IMR-90 (cell line): Measurements from ENCODE around the gene DAAM2. TPM values are rescaled to one million over a fixed set of nuclear protein-coding genes. Genes with fewer than 3 reads are reported as not detected.

ENCODE experiments used
- ATAC-seq: fragments of 200-7000 bp; cut with Tn5 transposase; 2 replicates; pipeline ENCODE4 v1.9.1; 2020; ENCODE audit warnings: low read depth, mild to moderate bottlenecking, moderate library complexity
- BruUV-seq: library from RNA; stranded (reverse); fragments of 400-500 nt; replicated peaks from 2 replicates; lab custom pipeline; 2021; lab: Mats Ljungman, UMichigan
- CTCF ChIA-PET: fragments of 300-600 bp; formaldehyde crosslinking; extraction: SDS; loops from one replicate; lab custom pipeline; 2021; ENCODE audit warnings: antibody characterized with exemption; lab: Yijun Ruan, JAX
- POLR2A ChIA-PET: fragments of 300-600 bp; sonication (Branson Sonifier 250); formaldehyde crosslinking; loops from one replicate; lab custom pipeline; 2022; ENCODE audit warnings: antibody characterized with exemption; ENCODE audit not compliant: unreplicated experiment; lab: Charles Lee
- DNase-seq: peaks from one replicate; pipeline ENCODE4 v3.0.0; 2013
- H2AFZ ChIP-seq: replicated peaks from 2 replicates; pipeline ENCODE3; 2013; ENCODE audit warnings: low read length, mild to moderate bottlenecking; ENCODE audit not compliant: poor library complexity
- H2AK5ac ChIP-seq: 2 replicates; pipeline ENCODE4 v1.6.1; 2013; ENCODE audit warnings: low read depth, low read length, inconsistent platforms
- H2AK9ac ChIP-seq: replicated peaks from 2 replicates; pipeline ENCODE3; 2013; ENCODE audit warnings: mild to moderate bottlenecking, low read depth, low read length, moderate library complexity; ENCODE audit not compliant: poor library complexity
- H2BK120ac ChIP-seq: 2 replicates; pipeline ENCODE4 v1.6.1; 2013; ENCODE audit warnings: low read depth, low read length, inconsistent platforms
- H2BK15ac ChIP-seq: 3 replicates; pipeline ENCODE4 v1.6.1; 2013; ENCODE audit warnings: low read depth, low read length, inconsistent platforms
- H2BK20ac ChIP-seq: 2 replicates; pipeline ENCODE4 v1.6.1; 2013; ENCODE audit warnings: low read depth, mild to moderate bottlenecking, inconsistent platforms, low read length, moderate library complexity
- H2BK5ac ChIP-seq: 2 replicates; pipeline ENCODE4 v1.6.1; 2013; ENCODE audit warnings: mild to moderate bottlenecking, low read depth, low read length, inconsistent platforms; ENCODE audit not compliant: poor library complexity, severe bottlenecking
- H3K14ac ChIP-seq: replicated peaks from 2 replicates; pipeline ENCODE4 v1.6.1; 2013; ENCODE audit warnings: low read depth, low read length, inconsistent platforms
- H3K18ac ChIP-seq: 2 replicates; pipeline ENCODE4 v1.6.1; 2013; ENCODE audit warnings: low read depth, low read length, control low read depth
- H3K23ac ChIP-seq: 2 replicates; pipeline ENCODE4 v1.6.1; 2013; ENCODE audit warnings: low read depth, low read length, inconsistent platforms
- H3K27ac ChIP-seq: 2 replicates; pipeline ENCODE4 v1.5.1; 2013; ENCODE audit warnings: mild to moderate bottlenecking, control low read depth, low read length; ENCODE audit not compliant: insufficient read depth
- H3K27me3 ChIP-seq: 2 replicates; pipeline ENCODE4 v1.6.1; 2013; ENCODE audit warnings: low read length; ENCODE audit not compliant: control insufficient read depth, insufficient read depth
- H3K36me3 ChIP-seq: 2 replicates; pipeline ENCODE4 v1.6.1; 2013; ENCODE audit warnings: low read length, mixed read lengths; ENCODE audit not compliant: control insufficient read depth, insufficient read depth
- H3K4ac ChIP-seq: 2 replicates; pipeline ENCODE4 v1.6.1; 2013; ENCODE audit warnings: low read depth, low read length, inconsistent platforms
- H3K4me1 ChIP-seq: 2 replicates; pipeline ENCODE4 v1.6.1; 2013; ENCODE audit warnings: low read length, mixed read lengths; ENCODE audit not compliant: control insufficient read depth, insufficient read depth
- H3K4me2 ChIP-seq: 2 replicates; pipeline ENCODE4 v1.6.1; 2013; ENCODE audit warnings: low read depth, mild to moderate bottlenecking, control low read depth, low read length, moderate library complexity
- H3K4me3 ChIP-seq: 2 replicates; pipeline ENCODE4 v1.5.1; 2013; ENCODE audit warnings: low read depth, mild to moderate bottlenecking, control low read depth, low read length, moderate library complexity; ENCODE audit not compliant: insufficient read depth
- H3K56ac ChIP-seq: 2 replicates; pipeline ENCODE4 v1.6.1; 2013; ENCODE audit warnings: low read length, inconsistent platforms; ENCODE audit not compliant: insufficient read depth; ENCODE audit errors: extremely low read depth
- H3K79me1 ChIP-seq, 2 experiments: 2 replicates each; pipeline ENCODE4 v1.6.1; 2013; ENCODE audit warnings: low read length in 2 of 2, inconsistent platforms in 1 of 2, low read depth in 1 of 2
- H3K9ac ChIP-seq: 2 replicates; pipeline ENCODE4 v1.6.1; 2013; ENCODE audit warnings: low read depth, low read length, control low read depth
- H3K9me1 ChIP-seq: 2 replicates; pipeline ENCODE4 v1.6.1; 2013; ENCODE audit warnings: low read length, inconsistent platforms; ENCODE audit not compliant: insufficient read depth
- H3K9me3 ChIP-seq: 2 replicates; pipeline ENCODE4 v1.6.1; 2013; ENCODE audit warnings: low read length; ENCODE audit not compliant: control insufficient read depth, insufficient read depth
- H4K20me1 ChIP-seq: 2 replicates; pipeline ENCODE4 v1.6.1; 2013; ENCODE audit warnings: low read length, inconsistent platforms; ENCODE audit not compliant: insufficient read depth
- H4K5ac ChIP-seq: 2 replicates; pipeline ENCODE4 v1.6.1; 2013; ENCODE audit warnings: mild to moderate bottlenecking, low read depth, low read length, control low read depth
- H4K8ac ChIP-seq, 2 experiments: 2 replicates each; pipeline ENCODE4 v1.6.1; 2013; ENCODE audit warnings: low read depth in 2 of 2, low read length in 2 of 2, control low read depth in 1 of 2, inconsistent platforms in 1 of 2
- H4K91ac ChIP-seq: 2 replicates; pipeline ENCODE4 v1.6.1; 2013; ENCODE audit warnings: low read depth, low read length, inconsistent platforms; ENCODE audit not compliant: insufficient read depth
- BHLHE40 ChIP-seq: fragments of 150-350 bp; IDR thresholded peaks from 2 replicates; pipeline ENCODE4 v1.6.1; 2016; ENCODE audit warnings: mild to moderate bottlenecking, low read depth, low read length
- CEBPB ChIP-seq: IDR thresholded peaks from 2 replicates; pipeline ENCODE4 v1.6.1; 2012; ENCODE audit warnings: low read depth, low read length, improper control_type of control experiment
- FOS ChIP-seq: fragments of 150-350 bp; IDR thresholded peaks from 2 replicates; pipeline ENCODE4 v1.6.1; 2016; ENCODE audit warnings: low read depth, low read length
- MXI1 ChIP-seq: IDR thresholded peaks from 2 replicates; pipeline ENCODE4 v1.6.1; 2012; ENCODE audit warnings: low read depth, mild to moderate bottlenecking, low read length, moderate library complexity, borderline replicate concordance
- NFE2L2 ChIP-seq: fragments of 150-350 bp; IDR thresholded peaks from 2 replicates; pipeline ENCODE4 v1.6.1; 2016; ENCODE audit warnings: low read depth, mild to moderate bottlenecking, low read length
- POLR2A ChIP-seq: IDR thresholded peaks from 2 replicates; pipeline ENCODE4 v1.6.1; 2012; ENCODE audit warnings: mild to moderate bottlenecking, low read depth, low read length
- RFX5 ChIP-seq: IDR thresholded peaks from 2 replicates; pipeline ENCODE4 v1.8.0; 2012; ENCODE audit warnings: low read depth, mild to moderate bottlenecking, low read length, moderate library complexity
- WGBS, 2 experiments: methylation state at CpG; one replicate each; pipeline versions ENCODE4 v1.1.5 to v1.1.7; 2013; ENCODE audit warnings: missing lambda C conversion rate in 2 of 2; ENCODE audit not compliant: insufficient read length in 1 of 2; ENCODE audit errors: extremely low coverage in 2 of 2; 5-methylcytosine and 5-hydroxymethylcytosine counted together
- dilution Hi-C: fragments of 300-500 bp; cut with HindIII; formaldehyde crosslinking; loops from one replicate; pipeline ENCODE4 v1.14.3; 2018; ENCODE audit warnings: low sequenced_read_pairs; ENCODE audit not compliant: unreplicated experiment
- in situ Hi-C: fragments of 300-500 bp; cut with MboI; formaldehyde crosslinking; loops from 3 replicates; pipeline ENCODE4 v1.14.3; 2019; ENCODE audit warnings: low sequenced_read_pairs, inconsistent platforms, mixed read lengths
- intact Hi-C: fragments of 100-400 bp; cut with micrococcal nuclease; formaldehyde crosslinking; loops from 2 replicates; pipeline ENCODE4 v1.10.0; 2022
- polyA plus RNA-seq, 3 experiments: library from polyadenylated mRNA; depleted of rRNA; stranded (reverse); fragments of >200 nt; gene quantifications; 2 replicates each; pipeline ENCODE4 v1.2.3, GENCODE V29; 2012; ENCODE audit warnings: low replicate concordance in 1 of 3
- total RNA-seq: library from RNA; depleted of rRNA; stranded (reverse); fragments of >200 nt; gene quantifications from 2 replicates; pipeline ENCODE4 v1.2.3, GENCODE V29; 2012

DAAM2 gene
- total and polyA plus RNA-seq, 2 of the 4 experiments (the other 2 are of a cell fraction) = 11.2 to 12.9 TPM

DNA sequence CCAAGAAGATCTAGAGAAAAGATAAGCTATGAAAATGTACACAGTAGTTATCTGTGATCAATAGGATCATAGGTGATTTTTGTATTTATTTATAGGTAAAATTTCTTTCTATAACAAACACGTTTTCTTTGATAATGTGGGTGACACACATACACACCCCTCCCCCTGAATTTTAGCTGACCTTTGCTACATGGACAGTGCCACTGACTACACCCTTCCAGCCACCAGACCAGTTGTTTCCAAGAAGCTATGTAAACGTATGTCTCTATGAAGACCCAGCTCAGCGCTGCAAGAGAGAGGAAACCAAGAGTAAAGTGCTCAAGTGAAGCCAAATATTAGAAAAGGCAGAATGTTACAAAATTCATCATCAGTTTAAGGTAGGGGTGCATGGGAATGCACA, 125.8 kb downstream of the DAAM2 start:
- H2AK5ac ChIP-seq = no peak overlapping the region
- H3K9ac ChIP-seq = no peak overlapping the region
- peaks cover 0 to 6% of the 10 kb centered on the region in 2 experiments; a peak in 1 of 4 replicates for H3K79me1 ChIP-seq
- no peak overlapping the region for H2AK9ac ChIP-seq
- ChIA-PET POLR2A (no interaction called here), CTCF (no interaction called here)
- TF ChIP-seq POLR2A = no peak
- no peak for TF ChIP-seq CEBPB
- TF ChIP-seq RFX5 = no peak
- no peak for TF ChIP-seq BHLHE40
- no peak for TF ChIP-seq NFE2L2
- TF ChIP-seq MXI1 = no peak
- no peak for TF ChIP-seq FOS
- H4K8ac ChIP-seq = no peak overlapping the region
- H2BK15ac ChIP-seq = no peak overlapping the region
- H4K5ac ChIP-seq = no peak overlapping the region
- H3K18ac ChIP-seq = no peak overlapping the region
- BruUV-seq = no TSS peak
- no peaks in the 10 kb centered on the region for H3K4me1 ChIP-seq
- intact Hi-C loops (no loop called here), in situ Hi-C loops (no loop called here), dilution Hi-C loops (no loop called here)
- H3K9me1 ChIP-seq = no peaks in the 10 kb centered on the region; the same call in 1 of the 2 replicates
- ATAC-seq = no peak
- H3K4ac ChIP-seq = no peak overlapping the region
- no peaks in the 10 kb centered on the region for H3K9me3 ChIP-seq
- no peak overlapping the region for H3K14ac ChIP-seq
- H2BK120ac ChIP-seq = no peak overlapping the region
- no peaks in the 10 kb centered on the region for H4K20me1 ChIP-seq
- no peak overlapping the region for H2BK20ac ChIP-seq
- no peak for DNase-seq
- no peak overlapping the region for H3K4me2 ChIP-seq
- H2AFZ ChIP-seq = no peak overlapping the region
- H3K4me3 ChIP-seq = no peak overlapping the region
- peaks cover 35% of the 10 kb centered on the region for H3K36me3 ChIP-seq
- no peak overlapping the region for H4K91ac ChIP-seq
- no CpG with 5 or more reads among the region's 3 CpGs for WGBS, 2 experiments
- H3K27me3 ChIP-seq = no peaks in the 10 kb centered on the region
- no peak overlapping the region for H3K56ac ChIP-seq
- no peak overlapping the region for H2BK5ac ChIP-seq
- no peak overlapping the region for H3K27ac ChIP-seq
- H3K23ac ChIP-seq = no peak overlapping the region
